Fibroblast of villous mesenchyme (primary cell): ENCODE data around the gene HSF2BP. TPM values are rescaled to one million over a fixed set of nuclear protein-coding genes. Genes with fewer than 3 reads are reported as not detected.
"Not testable (repeated sequence)": the region's sequence is repeated elsewhere in the genome, so short reads cannot be mapped to it uniquely, and the experiment has no call there.

ENCODE experiments used
- DNase-seq: peaks from one replicate; pipeline ENCODE4 v3.0.0-alpha.2; 2010; ENCODE audit warnings: low read depth
- H3K4me3 ChIP-seq: 2 replicates; pipeline ENCODE4 v1.5.1; 2011; ENCODE audit warnings: low read depth, mild to moderate bottlenecking, low read length
- total RNA-seq: library from RNA; depleted of rRNA; stranded (reverse); fragments of >200 nt; gene quantifications from 2 replicates; pipeline ENCODE4 v1.2.3, GENCODE V29; 2012
- TF ChIP-seq, protein P1 (sequence below): IDR thresholded peaks from 2 replicates; pipeline ENCODE4 v1.5.1; 2012; ENCODE audit warnings: low read depth, mild to moderate bottlenecking, low read length; ENCODE audit not compliant: insufficient read depth

The HSF2BP gene
- total RNA-seq, 1 donor: 2.6 TPM

DNA sequence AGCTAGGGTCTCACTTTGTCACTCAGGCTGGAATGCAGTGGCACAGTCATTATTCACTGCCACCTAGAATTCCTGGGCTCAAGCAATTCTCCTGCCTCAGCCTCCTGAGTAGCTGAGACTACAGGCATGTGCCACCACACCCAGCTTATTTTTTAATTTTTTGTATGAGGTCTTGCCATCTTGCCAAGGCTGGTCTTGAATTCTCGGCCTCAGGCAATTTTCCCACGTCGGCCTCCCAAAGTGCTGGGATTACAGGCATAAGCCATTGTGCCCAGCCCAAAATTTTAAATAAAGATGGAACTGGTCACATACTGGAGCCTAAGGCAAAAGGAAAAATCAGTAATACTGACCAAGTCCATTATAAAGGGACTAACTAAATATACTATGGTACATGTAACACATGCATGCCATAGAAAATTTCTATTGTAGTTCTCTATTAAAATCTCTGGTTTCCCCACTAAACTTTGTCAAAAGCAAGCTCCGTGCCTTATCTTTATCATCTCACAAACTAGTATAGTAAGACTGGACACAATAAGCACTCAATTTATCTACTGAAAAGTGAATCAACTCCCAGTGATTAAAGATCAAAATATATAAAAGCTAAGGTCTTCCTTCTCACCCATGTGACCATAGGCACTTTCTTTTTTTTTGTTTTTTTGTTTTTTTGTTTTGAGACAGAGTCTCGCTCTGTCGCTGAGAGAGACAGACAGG is 61.6 kb downstream of the HSF2BP start:
- TF ChIP-seq, protein P1, sequence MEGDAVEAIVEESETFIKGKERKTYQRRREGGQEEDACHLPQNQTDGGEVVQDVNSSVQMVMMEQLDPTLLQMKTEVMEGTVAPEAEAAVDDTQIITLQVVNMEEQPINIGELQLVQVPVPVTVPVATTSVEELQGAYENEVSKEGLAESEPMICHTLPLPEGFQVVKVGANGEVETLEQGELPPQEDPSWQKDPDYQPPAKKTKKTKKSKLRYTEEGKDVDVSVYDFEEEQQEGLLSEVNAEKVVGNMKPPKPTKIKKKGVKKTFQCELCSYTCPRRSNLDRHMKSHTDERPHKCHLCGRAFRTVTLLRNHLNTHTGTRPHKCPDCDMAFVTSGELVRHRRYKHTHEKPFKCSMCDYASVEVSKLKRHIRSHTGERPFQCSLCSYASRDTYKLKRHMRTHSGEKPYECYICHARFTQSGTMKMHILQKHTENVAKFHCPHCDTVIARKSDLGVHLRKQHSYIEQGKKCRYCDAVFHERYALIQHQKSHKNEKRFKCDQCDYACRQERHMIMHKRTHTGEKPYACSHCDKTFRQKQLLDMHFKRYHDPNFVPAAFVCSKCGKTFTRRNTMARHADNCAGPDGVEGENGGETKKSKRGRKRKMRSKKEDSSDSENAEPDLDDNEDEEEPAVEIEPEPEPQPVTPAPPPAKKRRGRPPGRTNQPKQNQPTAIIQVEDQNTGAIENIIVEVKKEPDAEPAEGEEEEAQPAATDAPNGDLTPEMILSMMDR: no peak
- no peak for DNase-seq
- no peak overlapping the region for H3K4me3 ChIP-seq

DNA sequence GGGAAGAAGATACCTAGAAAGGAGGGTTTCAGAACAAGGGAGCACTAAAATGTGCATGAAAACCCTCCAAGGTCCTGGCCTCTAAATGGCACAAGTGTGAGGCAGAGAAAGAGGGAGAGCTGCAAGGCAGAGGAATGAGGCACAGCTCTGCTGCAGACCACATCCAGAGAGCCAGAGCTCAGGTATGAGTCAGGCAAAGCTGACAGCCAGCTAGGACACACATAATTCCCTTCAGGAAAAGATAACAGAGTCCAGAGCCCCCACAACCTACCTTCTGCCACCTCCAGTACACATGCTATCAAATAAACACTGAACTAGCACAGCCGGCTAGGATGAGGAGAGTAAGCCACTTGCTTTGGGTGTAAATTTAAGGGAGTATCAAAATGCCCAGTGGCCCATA is 62.2 kb downstream of the HSF2BP start:
- H3K4me3 ChIP-seq: no peak overlapping the region
- DNase-seq: peak; percentile 83
- TF ChIP-seq, protein P1: no peak

DNA sequence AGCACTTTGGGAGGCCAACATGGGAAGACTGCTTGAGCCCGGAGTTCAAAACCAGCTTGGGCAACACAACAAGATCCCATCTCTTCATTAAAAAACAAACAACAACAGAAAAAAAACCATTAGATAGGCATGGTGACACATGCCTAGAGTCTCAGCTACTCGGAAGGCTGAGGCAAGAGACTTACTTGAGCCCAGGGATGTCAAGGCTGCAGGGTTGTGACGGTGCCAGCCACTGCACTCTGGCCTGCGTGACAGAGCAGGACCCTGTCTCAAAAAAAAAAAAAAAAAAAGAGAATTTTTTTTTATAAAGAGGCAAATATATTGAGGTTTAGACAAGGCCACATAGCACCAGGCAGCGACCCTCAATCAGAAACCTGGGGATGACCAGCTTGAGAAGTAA is 62.7 kb downstream of the HSF2BP start:
- no peak for DNase-seq
- TF ChIP-seq, protein P1: no peak
- H3K4me3 ChIP-seq: no peak overlapping the region

DNA sequence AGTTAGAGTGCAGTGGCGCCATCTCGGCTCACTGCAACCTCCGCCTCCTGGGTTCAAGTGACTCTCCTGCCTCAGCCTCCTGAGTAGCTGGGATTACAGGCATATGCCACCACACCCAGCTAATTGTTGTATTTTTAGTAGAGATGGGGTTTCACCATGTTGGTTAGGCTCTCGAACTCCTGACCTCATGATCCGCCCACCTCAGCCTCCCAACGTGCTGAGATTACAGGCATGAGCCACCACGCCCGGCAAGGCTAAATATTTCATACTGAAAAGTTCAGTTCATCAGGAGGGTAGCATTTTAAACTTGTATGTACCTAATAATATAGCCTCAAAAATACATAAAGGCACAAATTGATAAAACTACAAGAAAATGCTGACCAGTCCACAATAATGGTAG is 63.5 kb downstream of the HSF2BP start:
- H3K4me3 ChIP-seq: not testable (repeated sequence)

DNA sequence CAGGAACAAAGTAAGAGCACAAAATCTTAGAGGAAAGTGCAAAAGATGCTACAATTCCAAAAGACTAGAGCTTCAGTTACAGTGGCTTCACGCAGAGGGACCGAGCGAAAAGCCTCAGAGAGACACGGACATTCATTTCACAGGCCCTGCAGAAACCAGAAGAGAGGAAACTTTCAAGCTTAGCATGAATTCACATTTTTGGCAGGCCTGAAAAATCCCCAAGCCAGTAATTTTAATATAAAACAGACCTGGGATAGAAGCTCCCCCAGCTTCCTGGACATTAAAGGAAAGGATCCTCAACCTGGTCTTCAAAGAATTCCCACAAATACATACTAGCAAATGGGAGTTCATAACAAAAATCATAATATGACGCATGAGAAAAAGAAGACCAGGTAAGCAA is 66.2 kb downstream of the HSF2BP start:
- TF ChIP-seq, protein P1: no peak
- no peak overlapping the region for H3K4me3 ChIP-seq
- no peak for DNase-seq

More for the DNA sequence above, 63.5 kb downstream of the HSF2BP start:
- not testable (repeated sequence) for DNase-seq

DNA sequence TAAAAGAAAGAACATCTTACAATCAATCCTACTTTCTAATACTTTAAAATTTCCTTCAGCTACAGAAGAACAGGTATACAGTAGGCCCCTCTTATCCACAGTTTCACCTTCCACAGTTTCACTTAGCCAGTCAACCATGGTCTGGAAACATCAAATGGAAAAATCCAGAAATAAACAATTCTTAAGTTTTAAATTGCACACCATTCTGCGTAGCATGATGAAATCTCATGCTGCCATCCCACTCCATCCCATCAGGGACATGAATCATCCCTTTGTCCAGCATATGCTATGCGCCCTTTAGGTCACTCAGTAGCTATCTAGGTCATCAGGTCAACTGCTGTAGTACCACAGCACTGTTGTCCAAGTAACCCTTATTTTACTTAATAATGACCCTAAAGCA is 67.7 kb downstream of the HSF2BP start:
- TF ChIP-seq, protein P1: no peak
- DNase-seq: peak; percentile 93
- no peak overlapping the region for H3K4me3 ChIP-seq

DNA sequence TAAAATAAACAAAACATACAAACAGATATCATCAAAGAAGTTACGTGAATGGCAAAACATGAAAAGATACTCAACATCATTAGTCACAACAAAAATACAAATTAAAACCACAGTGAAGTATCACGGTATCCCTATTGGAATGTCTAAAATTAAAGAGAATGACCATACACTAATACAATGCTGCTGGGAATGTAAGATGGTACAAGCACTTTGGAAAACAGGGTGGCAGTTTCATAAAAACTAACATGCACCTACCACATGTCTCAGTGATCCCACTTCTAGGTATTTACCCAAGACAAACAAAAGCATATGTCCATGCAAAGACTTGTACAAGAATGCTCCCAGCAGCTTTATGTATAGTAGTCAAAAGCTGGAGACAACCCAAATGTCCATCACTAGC is 69.1 kb downstream of the HSF2BP start:
- DNase-seq: no peak
- no peak overlapping the region for H3K4me3 ChIP-seq
- TF ChIP-seq, protein P1: no peak
